HEK293T (cell line): Measurements from ENCODE around the gene FBLN2.

Experiments
- CTCF ChIA-PET: fragments of 350-600 bp; formaldehyde crosslinking; extraction: SDS; loops from one replicate; lab custom pipeline; 2021; ENCODE audit warnings: antibody characterized with exemption, inconsistent platforms; lab: Yijun Ruan, JAX
- POLR2A ChIA-PET: fragments of 350-600 bp; formaldehyde crosslinking; extraction: SDS; loops from one replicate; lab custom pipeline; 2020; ENCODE audit warnings: antibody characterized with exemption, inconsistent platforms; lab: Yijun Ruan, JAX
- DNase-seq: peaks from one replicate; pipeline ENCODE4 v3.0.0; 2012; ENCODE audit warnings: mixed read lengths; ENCODE audit errors: extremely low spot score
- ARNT ChIP-seq: fragments of 450-650 bp; IDR thresholded peaks from 2 replicates; pipeline ENCODE4 v1.6.1; 2017; ENCODE audit warnings: mild to moderate bottlenecking
- BHLHE40 ChIP-seq: fragments of 450-650 bp; IDR thresholded peaks from 2 replicates; pipeline ENCODE4 v1.6.1; 2016; ENCODE audit warnings: mild to moderate bottlenecking, moderate library complexity, borderline replicate concordance
- CTBP1 ChIP-seq: fragments of 450-650 bp; IDR thresholded peaks from 2 replicates; pipeline ENCODE4 v1.6.1; 2016; ENCODE audit warnings: borderline replicate concordance
- ELF4 ChIP-seq: fragments of 450-650 bp; IDR thresholded peaks from 2 replicates; pipeline ENCODE4 v1.6.1; 2017; ENCODE audit warnings: antibody characterized with exemption
- FOXA1 ChIP-seq: fragments of 450-650 bp; IDR thresholded peaks from 2 replicates; pipeline ENCODE4 v1.6.1; 2016; ENCODE audit warnings: mild to moderate bottlenecking
- FOXK2 ChIP-seq: fragments of 450-650 bp; IDR thresholded peaks from 2 replicates; pipeline ENCODE4 v1.6.1; 2016; ENCODE audit warnings: mild to moderate bottlenecking
- FOXM1 ChIP-seq: fragments of 450-650 bp; IDR thresholded peaks from 2 replicates; pipeline ENCODE4 v1.6.1; 2017; ENCODE audit warnings: mild to moderate bottlenecking, borderline replicate concordance
- HDGF ChIP-seq: fragments of 450-650 bp; IDR thresholded peaks from 2 replicates; pipeline ENCODE4 v1.6.1; 2017; ENCODE audit warnings: antibody characterized with exemption, borderline replicate concordance
- L3MBTL2 ChIP-seq: fragments of 450-650 bp; conservative IDR thresholded peaks from 2 replicates; pipeline ENCODE4 v1.6.1; 2016; ENCODE audit warnings: mild to moderate bottlenecking
- LEF1 ChIP-seq: fragments of 450-650 bp; IDR thresholded peaks from 2 replicates; pipeline ENCODE4 v1.6.1; 2017; ENCODE audit warnings: mild to moderate bottlenecking, borderline replicate concordance
- NFRKB ChIP-seq: fragments of 450-650 bp; IDR thresholded peaks from 2 replicates; pipeline ENCODE4 v1.6.1; 2016; ENCODE audit warnings: mild to moderate bottlenecking, moderate library complexity
- SP1 ChIP-seq: fragments of 450-650 bp; IDR thresholded peaks from 2 replicates; pipeline ENCODE4 v1.6.1; 2017
- SUZ12 ChIP-seq: fragments of 450-650 bp; IDR thresholded peaks from 2 replicates; pipeline ENCODE4 v1.6.1; 2016; ENCODE audit warnings: mild to moderate bottlenecking
- TARDBP ChIP-seq: fragments of 450-650 bp; IDR thresholded peaks from 2 replicates; pipeline ENCODE4 v1.6.1; 2016
- ZNF384 ChIP-seq: fragments of 450-650 bp; IDR thresholded peaks from 2 replicates; pipeline ENCODE4 v1.6.1; 2016
- TF ChIP-seq, protein P1 (sequence below): fragments of 450-650 bp; IDR thresholded peaks from 2 replicates; pipeline ENCODE4 v1.6.1; 2016

The FBLN2 gene

DNA sequence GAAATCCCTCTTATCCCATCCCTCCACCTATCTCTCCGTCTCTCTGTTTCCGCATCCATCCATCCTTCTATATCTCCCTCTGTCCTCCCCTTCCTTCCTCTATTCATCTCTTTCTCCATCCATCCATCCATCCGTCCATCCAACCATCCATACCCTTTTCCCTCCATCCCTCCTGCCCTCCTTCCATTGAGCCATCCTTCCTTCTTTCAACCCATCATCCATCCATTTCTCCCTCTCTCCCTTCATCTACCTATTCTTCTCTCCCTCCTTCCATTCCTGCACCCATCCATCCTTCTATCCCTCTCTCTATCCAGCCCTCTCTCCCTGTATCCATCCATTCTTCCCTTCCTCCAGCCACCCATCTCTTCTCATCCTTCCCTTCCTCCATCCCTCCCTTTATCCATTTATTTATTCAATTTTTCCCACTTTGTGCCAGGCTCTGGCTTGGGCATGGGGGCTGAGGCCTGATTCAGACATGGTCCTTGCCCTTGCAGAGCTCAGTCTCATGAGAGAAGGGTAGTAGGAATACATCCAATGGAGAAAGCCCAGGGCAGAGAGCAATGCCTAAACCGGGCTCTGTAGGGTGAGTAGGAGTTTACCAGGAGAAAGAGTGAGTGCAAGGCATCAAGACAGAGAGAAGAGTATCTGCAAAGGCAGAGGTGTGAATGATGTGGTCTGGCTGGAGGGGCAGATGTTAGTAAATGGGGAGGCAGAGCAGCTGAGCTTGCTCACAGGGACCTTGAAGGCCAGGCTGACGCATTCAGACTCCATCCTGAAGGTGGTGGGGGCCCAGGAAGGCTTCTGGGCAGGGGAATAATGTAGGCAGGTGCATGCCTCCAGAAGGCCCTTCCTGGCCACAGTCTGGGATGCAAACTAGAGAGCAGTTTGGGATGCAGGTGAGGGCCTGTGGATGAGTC lies 19.5 kb upstream of the FBLN2 start:
- DNase-seq = no peak
- TF ChIP-seq NFRKB = no peak
- TF ChIP-seq CTBP1 = no peak
- TF ChIP-seq, protein P1, sequence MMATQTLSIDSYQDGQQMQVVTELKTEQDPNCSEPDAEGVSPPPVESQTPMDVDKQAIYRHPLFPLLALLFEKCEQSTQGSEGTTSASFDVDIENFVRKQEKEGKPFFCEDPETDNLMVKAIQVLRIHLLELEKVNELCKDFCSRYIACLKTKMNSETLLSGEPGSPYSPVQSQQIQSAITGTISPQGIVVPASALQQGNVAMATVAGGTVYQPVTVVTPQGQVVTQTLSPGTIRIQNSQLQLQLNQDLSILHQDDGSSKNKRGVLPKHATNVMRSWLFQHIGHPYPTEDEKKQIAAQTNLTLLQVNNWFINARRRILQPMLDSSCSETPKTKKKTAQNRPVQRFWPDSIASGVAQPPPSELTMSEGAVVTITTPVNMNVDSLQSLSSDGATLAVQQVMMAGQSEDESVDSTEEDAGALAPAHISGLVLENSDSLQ = no peak
- TF ChIP-seq SP1 = no peak
- TF ChIP-seq FOXK2 = no peak
- no peak for TF ChIP-seq ELF4
- no peak for TF ChIP-seq TARDBP
- TF ChIP-seq FOXA1 = no peak
- TF ChIP-seq LEF1 = no peak
- no peak for TF ChIP-seq BHLHE40
- TF ChIP-seq ARNT = no peak
- no peak for TF ChIP-seq HDGF
- TF ChIP-seq L3MBTL2 = no peak
- ChIA-PET POLR2A (no interaction called here), CTCF (interaction anchor here (0.6 kb wide), 1 partner anchor 42 kb away, joined by 4 read pairs; no protein-coding TSS in a partner anchor)

DNA sequence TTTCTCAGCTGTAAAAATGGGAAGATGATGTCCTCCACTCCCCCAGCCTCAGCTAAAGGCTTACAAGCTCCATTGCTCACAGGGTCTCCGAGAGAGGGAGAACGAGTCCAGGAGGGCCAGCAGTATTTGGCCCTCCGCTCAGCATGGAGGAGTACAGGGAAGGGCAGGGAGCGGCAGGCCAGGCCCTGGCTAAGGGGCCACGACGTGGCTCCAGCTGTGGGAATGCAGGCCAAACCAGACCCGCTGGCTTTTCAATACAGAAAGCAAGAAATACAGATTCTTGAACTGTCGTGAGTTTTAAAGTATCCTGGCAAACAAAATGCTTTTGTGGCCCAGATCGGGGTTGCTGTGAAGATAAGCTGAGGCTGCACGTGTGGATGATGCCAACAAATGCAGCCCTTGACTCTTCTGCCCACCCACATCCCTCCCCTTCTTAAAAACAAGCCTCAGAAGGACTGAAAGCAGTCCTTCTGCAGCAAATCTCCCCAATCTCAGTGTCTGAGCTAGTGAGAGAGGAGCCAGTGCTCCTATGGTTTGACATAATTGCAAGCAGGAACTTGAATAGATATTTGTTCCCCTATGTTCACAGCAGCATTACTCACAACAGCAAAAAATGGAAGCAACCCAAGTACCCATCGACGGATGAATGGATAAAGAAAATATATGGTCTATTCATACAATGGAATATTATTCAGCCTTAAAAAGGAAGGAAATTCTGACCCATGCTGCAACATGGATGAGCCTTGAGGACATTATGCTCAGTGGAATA lies 18.5 kb upstream of the FBLN2 start:
- TF ChIP-seq TARDBP (no peak), SUZ12 (no peak), HDGF (no peak)
- no peak for DNase-seq
- ChIA-PET CTCF (no interaction called here), POLR2A (no interaction called here)

DNA sequence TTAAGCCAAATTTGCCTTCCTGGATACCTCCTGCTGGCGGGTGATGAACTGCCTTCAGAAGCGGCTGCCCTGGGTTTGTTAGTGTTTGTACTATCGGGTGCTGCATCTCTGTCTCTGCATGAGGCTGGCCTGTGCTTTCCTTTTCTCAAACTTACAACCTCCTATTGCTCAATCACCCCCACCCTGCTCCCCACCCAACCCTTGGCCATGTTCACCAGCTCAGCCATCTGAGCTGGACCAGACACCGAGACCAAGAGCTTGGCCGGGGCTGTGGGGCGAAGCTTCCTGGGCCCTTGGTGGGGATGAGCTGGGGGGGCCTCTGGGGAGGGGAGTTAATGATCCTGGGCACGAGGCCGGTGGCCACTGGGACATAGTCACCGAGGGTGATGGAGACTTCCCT lies 16.8 kb upstream of the FBLN2 start:
- ChIA-PET CTCF (no interaction called here), POLR2A (no interaction called here)
- no peak for DNase-seq

DNA sequence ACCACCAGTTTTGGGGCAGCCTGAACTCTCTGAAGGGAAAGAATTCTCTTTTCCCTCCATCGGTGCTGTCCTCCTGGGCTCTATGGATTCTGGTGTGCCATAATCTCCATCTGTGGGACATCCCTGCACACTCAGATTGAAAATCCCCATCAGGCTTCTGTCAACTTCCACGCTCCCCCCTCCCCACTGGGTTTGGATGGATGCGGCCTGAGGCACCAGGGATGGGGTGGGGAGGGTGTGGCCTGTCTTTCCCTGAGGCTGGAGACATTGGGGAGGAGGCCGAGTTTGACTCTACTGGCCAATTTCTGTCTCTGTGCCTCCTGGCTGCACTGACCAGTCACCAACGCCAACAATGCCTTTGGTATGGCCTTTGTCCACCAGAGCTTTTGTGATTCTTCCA lies 16.3 kb upstream of the FBLN2 start:
- POLR2A ChIA-PET = no interaction called here
- CTCF ChIA-PET = no interaction called here
- TF ChIP-seq FOXK2 (no peak), NFRKB (no peak), ZNF384 (no peak), FOXM1 (no peak), CTBP1 (no peak), L3MBTL2 (no peak), ARNT (no peak), TARDBP (no peak), HDGF (no peak), FOXA1 (no peak)
- TF ChIP-seq, protein P1 = no peak

More for the DNA sequence above, 16.8 kb upstream of the FBLN2 start:
- TF ChIP-seq L3MBTL2 (no peak), SP1 (no peak)

DNA sequence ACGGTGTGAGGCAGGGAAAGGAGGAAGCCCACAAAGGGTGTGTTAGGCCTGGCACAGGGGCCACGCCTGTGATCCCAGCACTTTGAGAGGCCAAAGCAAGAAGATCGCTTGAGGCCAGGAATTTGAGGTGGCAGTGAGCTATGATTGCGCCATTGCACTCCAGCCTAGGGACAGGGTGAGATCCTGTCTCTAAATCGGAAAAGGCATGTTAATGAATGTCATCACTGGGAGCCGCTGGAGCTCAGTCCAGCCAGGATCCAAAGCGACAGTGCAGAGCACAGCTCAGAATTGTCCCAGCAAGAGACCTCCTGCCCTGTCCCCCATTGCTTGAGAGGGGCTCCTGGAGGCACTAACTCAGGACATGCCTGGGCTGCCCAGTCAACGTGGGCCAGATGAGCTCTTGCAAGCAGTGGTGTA lies 15.0 kb upstream of the FBLN2 start:
- no peak for DNase-seq
- TF ChIP-seq ELF4 = no peak
- TF ChIP-seq FOXM1 = no peak
- TF ChIP-seq NFRKB = no peak
- no peak for TF ChIP-seq L3MBTL2
- TF ChIP-seq ZNF384 = no peak
- TF ChIP-seq BHLHE40 = no peak
- no peak for TF ChIP-seq SP1
- no peak for TF ChIP-seq FOXK2
- no peak for TF ChIP-seq LEF1
- TF ChIP-seq, protein P1 = no peak
- no peak for TF ChIP-seq TARDBP
- TF ChIP-seq ARNT = no peak
- no peak for TF ChIP-seq FOXA1
- TF ChIP-seq SUZ12 = no peak
- POLR2A ChIA-PET = no interaction called here
- CTCF ChIA-PET = interaction anchor here (1.2 kb wide), 1 partner anchor 13 kb away, joined by 3 read pairs; no protein-coding TSS in a partner anchor

More for the DNA sequence above, 16.3 kb upstream of the FBLN2 start:
- no peak for DNase-seq

DNA sequence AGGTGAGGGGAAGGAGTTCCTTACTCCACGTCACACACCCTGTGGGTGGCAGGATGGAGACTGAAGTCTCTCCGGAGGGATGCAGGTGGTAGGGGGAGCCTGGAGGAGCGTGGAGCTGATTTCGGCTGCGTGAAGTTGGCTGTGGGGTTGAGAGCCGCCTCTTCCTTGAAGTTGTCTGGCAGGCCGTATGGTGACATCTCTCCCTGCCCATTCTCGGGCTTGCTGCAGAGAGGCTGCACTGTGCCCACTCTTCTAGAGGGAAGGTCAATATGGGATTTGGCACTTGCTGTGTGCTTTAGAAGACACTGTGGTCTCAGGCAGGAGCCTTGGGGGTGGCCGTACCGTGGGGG lies 13.4 kb upstream of the FBLN2 start:
- TF ChIP-seq TARDBP (no peak), ELF4 (no peak), BHLHE40 (no peak), HDGF (no peak), SP1 (no peak), NFRKB (no peak), FOXM1 (no peak), FOXK2 (no peak), CTBP1 (no peak), FOXA1 (no peak), ZNF384 (no peak), ARNT (no peak), LEF1 (no peak), L3MBTL2 (no peak)
- TF ChIP-seq, protein P1 = no peak
- CTCF ChIA-PET = no interaction called here
- DNase-seq = no peak
- POLR2A ChIA-PET = no interaction called here
